Stimulated activated CD8-positive, alpha-beta memory T cell treated with anti-CD3 and anti-CD28 coated beads, Interleukin-12 subunit alpha, Interleukin-12 subunit beta, amount 100 ng/mL, for 1 hour (primary cell): ENCODE measurements around the gene IL1RAPL2.

Source experiments
- DNase-seq: peaks from one replicate; pipeline ENCODE4 v3.0.0-alpha.2; 2020; ENCODE audit warnings: low read depth

Gene IL1RAPL2

DNA sequence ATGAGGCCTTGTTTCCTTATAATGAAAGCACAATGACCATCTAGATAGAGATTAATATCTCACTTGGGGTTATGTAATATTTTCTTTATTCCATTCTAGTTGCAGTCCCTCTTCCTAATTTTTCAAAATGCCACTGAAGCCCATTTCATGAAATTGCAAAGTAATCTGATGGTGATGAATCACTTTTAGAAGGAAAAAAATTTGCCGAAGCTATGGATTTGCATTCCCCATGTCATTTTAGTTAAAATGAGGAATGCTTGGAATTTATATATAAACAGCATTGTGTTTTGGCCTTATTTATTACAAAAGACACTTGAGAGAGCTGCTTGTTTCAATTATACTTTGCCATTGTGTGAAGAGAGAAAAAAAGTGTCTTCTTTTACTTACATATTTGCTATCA is 896.2 kb downstream of the IL1RAPL2 start:
- DNase-seq: no peak

DNA sequence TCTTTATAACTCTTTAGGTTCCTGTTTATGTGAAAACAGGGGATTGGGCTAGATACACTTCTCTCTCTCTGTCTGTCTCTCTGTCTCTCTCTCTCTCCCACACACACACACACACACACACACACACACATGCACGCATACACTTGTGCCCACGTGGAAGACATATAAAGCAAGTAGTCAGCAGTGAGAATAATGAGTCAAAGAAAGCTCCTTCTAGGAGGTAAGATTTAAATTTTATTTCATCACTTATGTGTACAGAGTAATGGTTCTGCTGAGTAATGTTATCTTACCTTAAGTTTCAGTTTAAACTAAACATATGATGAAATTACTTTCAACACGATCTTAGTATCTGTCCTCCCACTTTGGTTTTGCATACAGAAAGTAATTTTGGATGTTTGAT is 897.5 kb downstream of the IL1RAPL2 start:
- no peak for DNase-seq

DNA sequence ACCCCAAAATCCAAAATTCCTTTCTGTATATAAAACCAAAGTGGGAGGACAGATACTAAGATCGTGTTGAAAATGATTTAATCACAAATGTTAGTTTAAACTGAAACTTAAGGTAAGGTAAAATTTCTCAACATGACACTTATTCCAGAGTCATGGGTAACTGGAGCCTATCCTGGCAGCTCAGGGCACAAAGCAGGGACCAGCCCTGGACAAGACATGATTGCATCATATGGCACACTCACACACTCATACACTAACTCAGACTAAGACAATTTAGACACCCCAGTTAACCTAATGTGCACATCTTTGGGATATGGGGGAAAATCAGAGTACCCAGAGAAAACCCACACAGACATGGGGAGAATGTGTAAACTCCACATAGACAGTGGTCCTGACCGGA is 898.6 kb downstream of the IL1RAPL2 start:
- DNase-seq: no peak

- no peak for DNase-seq
Observed at GRCh38 chrX:105468741-105469140, 902.7 kb downstream of the IL1RAPL2 start.

- no peak for DNase-seq
Observed at GRCh38 chrX:105471597-105471996, 905.6 kb downstream of the IL1RAPL2 start.

- DNase-seq: no peak
Observed at GRCh38 chrX:105475801-105476200, 909.8 kb downstream of the IL1RAPL2 start.

GRCh38 chrX:105477351-105477750 is 911.4 kb downstream of the IL1RAPL2 start:
- DNase-seq: no peak

GRCh38 chrX:105480646-105481310 is 914.8 kb downstream of the IL1RAPL2 start:
- DNase-seq: no peak

GRCh38 chrX:105483011-105483410 is 917.0 kb downstream of the IL1RAPL2 start:
- no peak for DNase-seq

GRCh38 chrX:105488716-105489115 is 922.7 kb downstream of the IL1RAPL2 start:
- DNase-seq: no peak

GRCh38 chrX:105495376-105495775 is 929.4 kb downstream of the IL1RAPL2 start:
- DNase-seq: no peak

GRCh38 chrX:105502336-105502735 is 936.3 kb downstream of the IL1RAPL2 start:
- DNase-seq: no peak

- DNase-seq: no peak
Observed at GRCh38 chrX:105515561-105515960, 949.6 kb downstream of the IL1RAPL2 start.

GRCh38 chrX:105526431-105526830 is 960.4 kb downstream of the IL1RAPL2 start:
- no peak for DNase-seq

DNA sequence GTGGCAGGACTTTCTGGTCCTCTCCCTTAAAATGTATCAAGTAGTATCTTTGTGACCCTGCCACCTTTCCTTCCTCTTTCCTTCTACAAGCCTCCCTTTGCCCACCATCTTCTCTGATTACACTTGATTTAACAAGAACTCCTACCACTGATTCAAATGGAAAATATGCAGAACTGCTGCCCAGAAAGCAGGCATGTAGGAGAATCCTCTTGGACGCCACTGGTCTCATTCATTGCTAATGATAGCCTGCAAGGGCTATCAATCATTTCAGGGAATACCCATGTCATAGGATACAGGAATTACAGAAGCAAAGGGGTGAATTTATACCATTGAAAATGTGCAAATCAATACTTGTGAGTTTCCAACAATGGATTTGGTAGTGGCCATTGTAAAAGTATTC is 961.8 kb downstream of the IL1RAPL2 start:
- DNase-seq: no peak

DNA sequence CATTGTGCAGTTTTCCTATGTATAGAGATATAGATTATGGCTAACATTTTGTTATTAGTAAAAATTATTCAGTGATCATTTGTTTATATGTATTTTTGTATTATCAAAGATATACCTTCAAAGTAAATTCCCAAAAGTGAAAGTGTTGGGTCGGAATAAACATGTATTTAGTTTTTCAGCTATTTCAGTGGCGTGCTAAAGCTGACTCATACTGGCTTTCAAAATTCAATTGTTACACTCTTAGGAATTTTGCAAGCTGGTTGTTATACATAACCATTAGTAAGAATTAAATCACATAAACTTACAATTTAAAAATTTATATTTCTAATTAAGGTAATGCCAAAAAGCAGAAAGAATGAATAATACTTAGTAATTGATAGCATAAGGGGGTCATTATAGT is 968.0 kb downstream of the IL1RAPL2 start:
- DNase-seq: no peak

- DNase-seq: no peak
Observed at GRCh38 chrX:105543283-105543682, 977.3 kb downstream of the IL1RAPL2 start.

DNA sequence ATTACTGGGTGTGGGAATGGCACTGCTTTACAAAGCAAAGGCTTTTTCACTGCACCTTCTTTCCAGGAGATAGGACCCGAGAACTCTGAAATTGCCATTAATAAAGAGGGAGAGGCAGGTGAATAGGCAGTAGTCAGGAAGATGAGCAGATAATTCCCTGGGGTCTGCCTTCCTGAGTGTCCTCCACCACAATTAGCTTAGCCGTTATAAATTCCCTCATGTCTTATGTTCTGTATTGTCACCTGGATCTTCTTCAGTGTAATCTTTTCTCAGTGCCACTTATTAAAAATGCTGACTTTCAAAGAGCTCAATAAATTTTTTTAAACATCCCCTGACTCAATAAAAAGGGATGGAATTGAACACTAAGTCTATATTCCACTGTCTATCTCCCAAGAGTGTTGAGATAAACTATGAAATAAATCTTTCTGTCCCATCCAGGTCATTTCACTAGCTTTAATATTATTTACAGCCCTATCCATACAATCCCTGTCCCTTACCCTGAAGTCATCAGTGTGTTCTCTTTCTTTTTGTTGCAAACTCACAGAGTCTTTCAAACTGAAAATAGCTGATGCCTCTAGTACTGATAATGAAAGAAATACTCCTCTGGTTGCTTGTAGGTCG is 984.2 kb downstream of the IL1RAPL2 start:
- no peak for DNase-seq

DNA sequence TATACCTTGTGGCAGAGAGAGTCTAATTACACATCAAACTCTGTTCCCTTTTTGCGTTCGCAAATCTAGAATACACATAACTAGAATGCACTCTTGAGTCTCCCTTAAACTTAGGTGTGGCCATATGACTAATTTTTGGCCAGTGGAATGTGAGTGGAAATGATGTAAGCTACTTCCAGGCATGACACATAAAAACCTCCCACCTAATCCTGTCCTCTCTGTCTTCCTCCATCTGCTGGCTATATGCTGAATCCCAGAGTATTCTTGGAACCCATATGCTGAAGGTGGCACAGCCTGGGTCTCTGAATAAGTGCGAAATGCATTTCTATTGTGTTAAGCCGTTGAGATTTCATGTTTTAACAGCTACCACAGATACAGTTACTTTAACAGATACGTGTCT is 986.4 kb downstream of the IL1RAPL2 start:
- no peak for DNase-seq

- no peak for DNase-seq
Observed at GRCh38 chrX:105553118-105553517, 987.1 kb downstream of the IL1RAPL2 start.

DNA sequence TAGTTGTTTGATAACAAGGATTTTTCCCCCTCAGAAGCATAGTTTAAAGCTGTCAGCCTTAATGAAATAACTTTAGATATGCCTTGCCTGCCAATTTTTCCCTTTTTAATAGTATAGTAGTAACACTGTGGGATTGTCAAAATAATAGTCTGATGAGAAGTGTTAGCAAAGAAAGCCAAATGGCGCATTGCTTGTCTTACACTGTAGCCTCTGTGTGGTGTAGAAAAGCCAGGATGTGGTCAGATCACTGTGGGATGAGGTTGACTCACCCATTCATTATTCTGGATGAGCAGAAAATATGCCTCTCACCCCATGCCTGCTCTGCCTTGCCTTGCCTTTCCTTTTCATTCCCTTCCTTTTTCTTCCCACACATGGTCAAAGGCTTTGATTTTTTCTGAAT is 998.5 kb downstream of the IL1RAPL2 start:
- no peak for DNase-seq

DNA sequence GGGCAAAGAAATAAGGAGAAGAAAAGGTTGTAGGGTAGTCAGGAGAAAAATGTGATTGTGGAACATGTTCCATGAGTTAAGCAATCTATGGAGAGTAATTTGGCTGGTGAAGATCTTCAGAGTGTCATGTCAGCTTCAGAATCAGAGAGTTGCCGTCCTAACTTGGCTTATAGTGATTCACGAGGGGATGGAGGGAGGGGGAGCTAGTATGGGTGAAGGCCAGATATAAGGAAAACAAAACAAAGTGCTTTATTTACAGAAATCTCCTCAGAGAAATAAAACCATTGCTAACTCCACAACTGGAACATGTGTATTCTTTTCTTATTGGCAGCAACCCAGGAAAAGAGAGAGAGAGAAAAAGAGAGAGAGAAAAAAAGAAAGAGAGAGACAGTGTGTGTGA is 999.9 kb downstream of the IL1RAPL2 start:
- DNase-seq: no peak

- DNase-seq: no peak
Observed at GRCh38 chrX:105567082-105567481, 1001.1 kb downstream of the IL1RAPL2 start.

- no peak for DNase-seq
Observed at GRCh38 chrX:105608745-105609144, 1042.7 kb downstream of the IL1RAPL2 start.
